ENCODE results near the gene TSPO. TPM values are rescaled to one million over a fixed set of nuclear protein-coding genes. Genes with fewer than 3 reads are reported as not detected.
"Not testable (repeated sequence)": the region's sequence is repeated elsewhere in the genome, so short reads cannot be mapped to it uniquely, and the experiment has no call there.

Gene TSPO
- total and polyA plus RNA-seq, 2 donors from 2014 or later: 134 to 173 TPM

DNA sequence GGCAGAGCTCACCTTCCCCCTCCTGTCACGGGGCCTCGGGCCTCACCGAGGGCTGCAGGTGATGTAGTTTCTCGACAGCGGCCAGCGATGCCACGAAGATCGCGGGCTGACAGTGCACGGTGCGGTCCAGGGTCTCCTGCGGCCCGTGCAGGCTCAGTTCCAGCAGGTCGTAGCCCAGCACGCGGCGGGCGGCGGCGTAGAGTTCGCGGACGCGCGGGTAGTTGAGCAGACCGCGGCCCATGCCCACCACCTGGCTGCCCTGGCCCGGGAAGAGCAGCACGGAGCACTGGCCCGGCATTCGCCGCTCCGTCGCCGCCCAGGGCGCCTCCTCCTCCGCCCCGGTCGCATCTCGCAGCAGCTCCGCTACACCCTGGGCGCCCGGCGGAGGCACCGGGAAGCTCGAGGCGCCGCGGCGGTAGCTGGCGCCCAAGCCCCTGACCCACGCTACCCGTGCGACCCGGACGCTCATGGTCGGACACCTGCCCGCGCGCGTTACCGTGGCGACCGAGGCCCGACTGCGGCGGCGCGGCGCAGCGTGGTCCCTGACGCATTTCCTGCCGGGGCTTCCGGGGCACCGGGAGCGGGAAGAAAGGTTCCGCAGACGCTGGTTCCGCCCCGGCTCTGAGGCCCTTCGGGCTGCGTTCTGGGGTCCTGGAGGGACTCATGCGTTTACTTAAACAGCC lies 8.3 kb upstream of the TSPO start, which contains the start of gene MCAT:
Gene MCAT, minus strand, starts transcription at position 519 of the 683 bp plus-strand sequence. Its CDS starts 50 bp downstream, at position 469.
- FAIRE-seq (no peak), DNase-seq (peak; percentile 84 to 95 (median 88))
- Histone ChIP-seq H3K4me1 (ENCODE audit: control insufficient read depth in 2 of 3, insufficient read depth in 2 of 3, low read depth in 1 of 3, low read length in 3 of 3) (peaks cover 0 to 9% (median 8%) of the 10 kb centered on the region in 3 donors), H3K27ac (ENCODE audit: low read depth in 2 of 2, low read length in 2 of 2) (peak within 1 kb of the TSS; percentile 43 to 78), H3K4me3 (ENCODE audit: low read length in 3 of 3) (peak within 1 kb of the TSS; percentile 67 to 90 (median 86)), H3K36me3 (ENCODE audit: control insufficient read depth in 2 of 3, insufficient read depth in 3 of 3, low read length in 3 of 3) (peaks cover 6 to 12% (median 8%) of the 10 kb centered on the region in 3 donors), H3K9me3 (ENCODE audit: control insufficient read depth in 2 of 3, insufficient read depth in 1 of 3, low read length in 3 of 3) (no peaks in the 10 kb centered on the region), H3K27me3 (ENCODE audit: control insufficient read depth, insufficient read depth, low read length) (no peaks in the 10 kb centered on the region), H3K9ac (ENCODE audit: low read length in 3 of 3) (peak within 1 kb of the TSS; percentile 26 to 80 (median 49))
- intact Hi-C loops (cut with DNase I): no loop called here
- TF ChIP-seq, protein P1, sequence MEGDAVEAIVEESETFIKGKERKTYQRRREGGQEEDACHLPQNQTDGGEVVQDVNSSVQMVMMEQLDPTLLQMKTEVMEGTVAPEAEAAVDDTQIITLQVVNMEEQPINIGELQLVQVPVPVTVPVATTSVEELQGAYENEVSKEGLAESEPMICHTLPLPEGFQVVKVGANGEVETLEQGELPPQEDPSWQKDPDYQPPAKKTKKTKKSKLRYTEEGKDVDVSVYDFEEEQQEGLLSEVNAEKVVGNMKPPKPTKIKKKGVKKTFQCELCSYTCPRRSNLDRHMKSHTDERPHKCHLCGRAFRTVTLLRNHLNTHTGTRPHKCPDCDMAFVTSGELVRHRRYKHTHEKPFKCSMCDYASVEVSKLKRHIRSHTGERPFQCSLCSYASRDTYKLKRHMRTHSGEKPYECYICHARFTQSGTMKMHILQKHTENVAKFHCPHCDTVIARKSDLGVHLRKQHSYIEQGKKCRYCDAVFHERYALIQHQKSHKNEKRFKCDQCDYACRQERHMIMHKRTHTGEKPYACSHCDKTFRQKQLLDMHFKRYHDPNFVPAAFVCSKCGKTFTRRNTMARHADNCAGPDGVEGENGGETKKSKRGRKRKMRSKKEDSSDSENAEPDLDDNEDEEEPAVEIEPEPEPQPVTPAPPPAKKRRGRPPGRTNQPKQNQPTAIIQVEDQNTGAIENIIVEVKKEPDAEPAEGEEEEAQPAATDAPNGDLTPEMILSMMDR (IDR thresholded peaks at IDR 0.05; ENCODE audit: borderline replicate concordance, extremely low read depth, insufficient read depth): no peak

DNA sequence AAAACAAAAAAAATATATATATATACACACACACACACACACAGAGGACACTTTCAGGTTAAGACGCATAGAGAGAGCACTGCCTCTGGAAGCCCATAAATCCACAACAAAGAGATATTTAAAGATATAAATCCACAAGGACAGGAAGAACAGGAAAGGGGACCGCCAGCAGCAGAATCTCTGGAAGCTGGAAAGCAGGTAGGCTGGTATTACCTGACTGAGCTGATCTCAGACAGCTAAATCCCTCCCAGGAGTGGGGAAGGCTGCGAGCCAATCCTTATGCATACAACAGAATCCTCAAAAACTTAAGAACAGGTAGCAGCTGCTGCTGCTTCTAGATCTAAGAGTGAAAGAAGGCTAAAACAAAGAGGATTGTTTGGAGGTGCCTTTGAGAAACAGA lies 6.4 kb upstream of the TSPO start:
- FAIRE-seq (no peak), DNase-seq (no peak)
- TF ChIP-seq, protein P1 (IDR thresholded peaks at IDR 0.05; ENCODE audit: borderline replicate concordance, extremely low read depth, insufficient read depth): no peak
- Histone ChIP-seq H3K4me1 (ENCODE audit: control insufficient read depth in 2 of 3, insufficient read depth in 2 of 3, low read depth in 1 of 3, low read length in 3 of 3) (peaks cover 0 to 9% (median 8%) of the 10 kb centered on the region in 3 donors), H3K9ac (ENCODE audit: low read length in 3 of 3) (no peak overlapping the region), H3K27me3 (ENCODE audit: control insufficient read depth, insufficient read depth, low read length) (no peaks in the 10 kb centered on the region), H3K36me3 (ENCODE audit: control insufficient read depth in 2 of 3, insufficient read depth in 3 of 3, low read length in 3 of 3) (peaks cover 3 to 8% (median 5%) of the 10 kb centered on the region in 3 donors), H3K27ac (ENCODE audit: low read depth in 2 of 2, low read length in 2 of 2) (no peak overlapping the region), H3K9me3 (ENCODE audit: control insufficient read depth in 2 of 3, insufficient read depth in 1 of 3, low read length in 3 of 3) (no peaks in the 10 kb centered on the region), H3K4me3 (ENCODE audit: low read length in 3 of 3) (no peak overlapping the region)
- intact Hi-C loops (cut with DNase I): no loop called here

DNA sequence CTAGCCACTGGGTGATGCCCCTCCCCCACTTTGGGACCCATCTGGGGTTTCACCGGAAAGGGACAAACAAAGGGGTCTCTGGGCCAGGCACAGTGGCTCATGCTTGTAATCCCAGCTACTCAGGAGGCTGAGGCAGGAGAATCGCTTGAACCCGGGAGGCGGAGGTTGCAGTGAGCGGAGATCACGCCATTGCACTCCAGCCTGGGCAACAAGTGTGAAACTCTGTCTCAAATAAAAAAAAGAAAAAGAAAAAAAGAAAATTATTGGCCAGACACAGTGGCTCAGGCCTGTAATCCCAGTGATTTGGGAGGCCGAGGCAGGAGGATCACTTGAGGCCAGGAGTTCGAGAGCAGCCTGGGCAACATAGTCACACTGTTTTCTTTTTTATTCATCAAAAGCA lies 6.0 kb upstream of the TSPO start:
- H3K27me3 ChIP-seq (ENCODE audit: control insufficient read depth, insufficient read depth, low read length); H3K27ac ChIP-seq (ENCODE audit: low read depth in 2 of 2, low read length in 2 of 2); H3K4me1 ChIP-seq (ENCODE audit: control insufficient read depth in 2 of 3, insufficient read depth in 2 of 3, low read depth in 1 of 3, low read length in 3 of 3); H3K36me3 ChIP-seq (ENCODE audit: control insufficient read depth in 2 of 3, insufficient read depth in 3 of 3, low read length in 3 of 3); H3K9me3 ChIP-seq (ENCODE audit: control insufficient read depth in 2 of 3, insufficient read depth in 1 of 3, low read length in 3 of 3); FAIRE-seq; DNase-seq; H3K9ac ChIP-seq (ENCODE audit: low read length in 3 of 3); intact Hi-C loops (cut with DNase I); H3K4me3 ChIP-seq (ENCODE audit: low read length in 3 of 3): not testable (repeated sequence)

DNA sequence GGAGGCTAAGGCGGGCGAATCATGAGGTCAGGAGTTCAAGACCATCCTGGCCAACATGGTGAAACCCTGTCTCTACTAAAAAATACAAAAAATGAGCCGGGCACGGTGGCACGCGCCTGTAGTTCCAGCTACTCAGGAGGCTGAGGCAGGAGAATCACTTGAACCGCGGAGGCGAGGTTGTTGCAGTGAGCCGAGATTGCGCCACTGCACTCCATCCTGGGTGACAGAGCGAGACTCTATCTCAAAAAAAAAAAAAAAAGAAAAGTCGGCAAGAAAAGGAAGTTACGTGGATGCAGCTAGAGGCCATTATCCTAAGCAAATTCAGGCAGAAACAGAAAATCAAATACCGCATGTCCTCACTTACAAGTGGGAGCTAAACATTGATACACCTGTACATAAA lies 5.0 kb upstream of the TSPO start:
- H3K4me1 ChIP-seq (ENCODE audit: control insufficient read depth in 2 of 3, insufficient read depth in 2 of 3, low read depth in 1 of 3, low read length in 3 of 3): peaks cover 0 to 12% (median 8%) of the 10 kb centered on the region in 3 donors
- H3K4me3 ChIP-seq (ENCODE audit: low read length in 3 of 3); H3K9ac ChIP-seq (ENCODE audit: low read length in 3 of 3); DNase-seq; FAIRE-seq; H3K9me3 ChIP-seq (ENCODE audit: control insufficient read depth in 2 of 3, insufficient read depth in 1 of 3, low read length in 3 of 3); H3K27ac ChIP-seq (ENCODE audit: low read depth in 2 of 2, low read length in 2 of 2); intact Hi-C loops (cut with DNase I); H3K36me3 ChIP-seq (ENCODE audit: control insufficient read depth in 2 of 3, insufficient read depth in 3 of 3, low read length in 3 of 3); H3K27me3 ChIP-seq (ENCODE audit: control insufficient read depth, insufficient read depth, low read length): not testable (repeated sequence)

Measured in kidney (tissue), 14 donors.